Stimulated activated CD8-positive, alpha-beta memory T cell treated with anti-CD3 and anti-CD28 coated beads, Interleukin-2, amount 100 ng/mL, for 48 hours (primary cell): ENCODE measurements around the gene PLXNB1.

Experiments
- DNase-seq, 2 donors: peaks; one replicate each; pipeline ENCODE4 v3.0.0-alpha.2; 2020; ENCODE audit warnings: low read depth in 2 of 2

PLXNB1 gene

DNA sequence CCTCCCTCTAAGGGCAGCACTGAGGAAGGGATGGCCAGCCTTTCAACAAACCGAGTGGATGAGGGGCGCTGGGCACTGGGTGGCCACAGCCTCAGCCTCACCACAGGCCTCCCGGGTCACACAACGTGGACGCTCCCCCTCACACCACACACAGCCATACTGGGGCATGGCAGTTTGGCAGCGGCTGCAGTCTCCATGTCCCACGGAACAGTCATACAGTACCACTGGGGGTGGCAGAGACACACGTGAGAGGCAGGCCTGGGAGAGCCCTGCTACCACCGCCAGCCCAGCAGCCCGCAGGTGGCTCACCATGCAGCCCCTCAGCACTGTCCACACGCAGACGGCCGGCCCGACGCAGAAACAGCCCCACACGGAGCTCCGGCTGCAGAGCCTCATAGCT is 11.7 kb downstream of the PLXNB1 start:
- no peak for DNase-seq

DNA sequence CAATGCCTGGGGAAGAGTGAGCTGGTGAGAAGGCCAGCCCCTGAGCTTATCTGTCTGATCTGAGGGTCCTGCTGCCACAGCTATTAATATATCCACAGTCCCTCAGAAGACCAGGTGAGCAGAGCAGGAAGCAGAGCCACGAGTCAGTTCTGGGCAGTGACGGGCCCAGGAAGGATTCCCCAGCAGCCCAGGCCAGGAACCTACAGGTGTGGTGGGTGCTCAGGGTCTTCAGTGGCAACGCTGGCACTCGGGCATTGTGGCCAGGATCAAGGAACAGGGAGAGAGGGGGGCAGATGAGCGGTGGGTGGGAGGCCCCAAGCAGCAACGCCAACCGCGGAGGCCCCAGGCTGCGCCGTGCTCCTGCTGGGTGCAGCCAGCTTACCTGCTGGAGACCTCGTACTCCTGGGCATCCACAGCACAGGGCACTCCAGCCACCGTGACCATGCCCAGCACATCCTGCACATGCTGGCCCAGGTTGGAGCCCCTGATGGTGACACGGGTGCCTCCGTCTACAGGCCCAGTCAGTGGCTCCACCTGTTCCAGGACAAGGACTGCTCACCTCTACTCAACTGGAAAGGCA is 12.3 kb downstream of the PLXNB1 start:
- no peak for DNase-seq

DNA sequence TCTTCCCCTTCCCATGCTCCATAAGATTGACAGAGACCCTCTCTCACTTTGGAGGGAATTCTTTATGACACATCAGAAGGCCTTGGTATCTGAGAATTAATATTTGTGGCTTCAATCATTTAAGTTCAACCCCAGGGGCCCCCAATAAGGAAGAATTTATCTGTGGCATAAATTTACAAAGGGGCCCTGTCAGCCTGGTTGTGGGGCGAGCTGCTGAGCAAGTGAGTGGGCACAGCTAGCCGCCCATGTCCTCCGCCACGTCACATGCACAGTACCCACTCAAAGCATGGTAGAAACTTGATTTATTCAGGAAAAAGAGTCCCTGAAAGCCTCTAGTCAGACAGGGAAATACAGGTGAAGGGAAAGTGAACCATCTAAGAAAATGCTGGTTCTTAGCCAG is 13.3 kb downstream of the PLXNB1 start:
- DNase-seq: no peak

DNA sequence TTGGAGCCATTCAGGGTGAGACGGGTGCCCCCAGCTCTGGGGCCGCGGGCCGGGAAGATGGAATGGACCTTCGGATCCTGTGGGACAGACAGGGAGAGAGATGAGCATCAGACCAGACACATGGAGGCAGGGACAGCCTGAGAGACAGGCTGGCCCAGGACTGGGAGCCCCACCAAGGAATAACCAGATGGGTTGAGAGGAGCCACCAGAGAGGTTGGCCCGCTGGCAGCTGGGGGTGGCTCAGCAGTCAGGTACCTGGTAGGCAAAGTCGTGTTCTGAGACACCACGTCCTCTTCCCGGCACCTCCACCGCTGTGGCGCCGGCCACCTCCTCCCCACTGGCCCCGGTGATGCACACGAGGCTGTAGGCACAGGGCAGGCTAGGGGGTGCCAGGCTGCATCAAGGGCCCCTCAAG is 13.8 kb downstream of the PLXNB1 start:
- DNase-seq: no peak

DNA sequence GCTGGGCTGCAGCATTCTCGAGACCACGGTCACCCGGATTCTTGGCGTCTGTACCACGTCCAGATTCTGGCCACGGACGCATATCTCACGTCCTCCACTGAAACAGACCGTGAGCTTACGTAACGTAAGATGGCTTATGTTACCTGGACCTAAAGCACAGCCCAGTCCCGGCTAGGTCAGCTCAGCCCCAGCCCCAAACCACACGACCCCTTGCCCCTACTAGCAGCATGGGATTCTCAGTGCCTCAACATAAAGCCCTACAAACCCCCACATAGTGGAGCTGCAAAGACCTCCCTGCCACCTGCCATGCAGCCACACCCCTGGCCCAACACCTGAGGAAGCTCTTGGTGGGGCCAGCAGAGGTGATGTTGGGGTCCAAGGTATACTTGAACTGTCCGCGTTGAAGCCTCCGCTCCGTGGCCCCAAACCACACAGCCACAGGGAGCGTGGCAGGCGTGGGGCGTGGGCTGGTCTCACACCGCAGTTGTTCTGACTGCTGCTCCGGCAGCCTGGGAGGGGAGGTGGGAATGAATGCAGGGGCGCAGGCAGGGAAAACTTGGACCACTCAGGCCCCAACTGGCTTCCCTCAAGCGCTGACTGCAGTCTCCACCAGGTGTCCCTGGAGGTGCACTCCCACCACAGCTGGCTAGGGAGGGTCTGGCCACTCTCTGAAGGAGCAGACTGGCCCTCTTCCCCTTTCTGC is 14.5 kb downstream of the PLXNB1 start:
- DNase-seq: no peak

DNA sequence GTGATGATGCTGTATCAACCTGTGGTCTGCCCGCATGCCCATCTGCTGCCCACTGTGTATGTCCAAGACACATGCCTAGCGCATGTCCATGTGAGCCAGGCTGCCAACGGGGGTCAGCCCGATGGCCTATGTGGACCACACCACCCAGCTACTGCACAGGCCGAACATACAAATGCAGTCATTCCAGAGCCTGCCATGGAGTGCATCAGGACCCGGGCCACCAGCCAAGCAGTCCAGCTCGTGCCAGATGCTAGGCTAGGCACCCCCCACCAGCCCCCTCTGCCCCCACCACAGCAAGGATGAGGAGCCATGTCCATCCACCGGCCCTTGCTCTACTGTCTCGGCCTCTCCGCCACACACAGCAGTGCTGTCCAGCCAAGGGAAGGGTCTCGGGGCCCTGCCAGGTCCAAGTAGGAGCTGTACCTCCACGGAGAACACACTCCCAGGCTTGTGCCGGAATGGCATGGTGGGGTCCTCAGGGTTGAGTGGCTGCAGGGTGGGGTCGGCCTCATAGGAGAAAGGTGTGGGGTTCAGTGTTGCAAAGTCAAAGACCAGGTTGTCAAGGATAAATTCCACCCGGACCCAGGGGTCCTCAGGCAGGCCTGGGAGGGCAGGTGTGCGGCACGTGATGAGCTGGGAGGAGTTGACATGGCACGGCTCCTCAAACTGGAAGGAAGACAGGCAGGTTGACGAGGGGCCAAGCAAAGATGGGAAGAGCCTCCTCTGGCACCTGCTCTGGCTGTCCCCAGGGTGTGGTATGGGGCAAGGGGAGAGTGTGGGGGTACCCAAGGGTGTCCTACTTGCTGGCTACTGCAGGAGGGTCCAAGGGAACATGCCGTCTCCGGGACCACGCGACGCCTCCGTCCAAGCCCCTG is 15.3 kb downstream of the PLXNB1 start:
- no peak for DNase-seq

DNA sequence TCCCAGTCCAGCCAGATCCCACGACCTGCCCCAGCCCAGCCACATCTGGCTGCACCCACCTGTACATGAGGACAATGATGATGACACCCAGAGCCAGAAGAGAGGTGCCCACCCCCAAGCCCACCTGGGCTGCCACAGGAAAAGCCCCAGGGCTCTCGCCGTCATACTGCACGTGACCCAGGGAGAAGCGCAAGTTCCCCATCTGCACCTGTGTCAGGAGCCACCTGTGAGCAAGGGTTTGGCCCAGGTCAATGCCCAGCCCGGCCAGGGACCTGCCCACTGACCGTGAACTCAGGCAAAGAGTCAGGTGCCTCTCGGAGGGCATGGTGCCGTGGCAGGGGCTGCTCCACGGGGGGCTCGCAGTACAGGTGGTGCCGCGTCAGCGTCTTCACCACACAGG is 16.3 kb downstream of the PLXNB1 start:
- DNase-seq: no peak

DNA sequence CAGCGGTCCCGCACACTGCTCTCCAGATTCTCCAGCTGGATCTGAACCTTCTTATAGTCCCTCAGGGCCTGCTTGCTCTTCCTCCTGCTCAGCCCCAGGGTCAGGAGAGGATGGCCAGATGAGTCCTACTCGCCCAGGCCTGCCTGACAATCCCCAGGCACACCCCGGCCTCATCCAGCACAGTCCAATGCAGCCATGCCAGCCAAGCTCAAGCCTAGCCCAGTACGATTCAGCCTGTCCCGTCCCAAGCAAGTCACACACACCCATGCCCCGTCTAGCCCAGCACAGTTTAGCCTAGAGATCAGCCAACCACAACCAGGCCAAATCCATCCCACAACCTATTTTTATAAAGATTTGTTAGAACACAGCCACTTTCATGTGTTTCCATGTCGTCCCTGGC is 16.8 kb downstream of the PLXNB1 start:
- DNase-seq: no peak

DNA sequence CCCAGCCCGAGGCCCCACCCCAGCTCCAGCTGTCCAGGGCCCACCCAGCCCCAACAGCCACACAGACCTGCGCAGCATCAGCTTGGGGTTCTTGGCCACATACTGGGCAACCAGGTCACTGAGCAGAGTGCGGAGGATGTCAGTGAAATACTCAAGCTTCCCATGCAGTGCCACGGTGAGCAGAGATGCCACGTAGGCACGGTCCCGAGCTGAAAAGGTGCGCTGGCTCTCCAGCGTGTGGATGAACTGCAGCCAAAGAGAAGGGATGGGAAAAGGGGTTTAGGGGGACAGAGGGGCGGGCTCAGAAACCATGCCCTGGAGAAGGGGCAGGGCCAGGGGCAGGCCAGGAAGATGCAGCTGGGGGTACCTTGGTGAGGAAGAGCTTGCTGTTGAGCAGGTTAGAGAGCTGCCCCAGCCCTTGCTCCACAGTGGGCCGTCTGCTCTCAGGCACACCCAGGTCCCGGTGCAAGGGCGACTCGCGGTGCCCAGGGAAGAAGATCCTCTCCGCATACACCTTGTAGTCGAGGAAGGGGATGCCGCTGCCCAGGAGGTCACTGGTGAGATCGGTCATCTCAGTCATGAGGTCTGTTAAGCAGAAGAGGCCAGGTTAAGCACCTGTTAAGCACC is 17.4 kb downstream of the PLXNB1 start:
- DNase-seq: no peak

DNA sequence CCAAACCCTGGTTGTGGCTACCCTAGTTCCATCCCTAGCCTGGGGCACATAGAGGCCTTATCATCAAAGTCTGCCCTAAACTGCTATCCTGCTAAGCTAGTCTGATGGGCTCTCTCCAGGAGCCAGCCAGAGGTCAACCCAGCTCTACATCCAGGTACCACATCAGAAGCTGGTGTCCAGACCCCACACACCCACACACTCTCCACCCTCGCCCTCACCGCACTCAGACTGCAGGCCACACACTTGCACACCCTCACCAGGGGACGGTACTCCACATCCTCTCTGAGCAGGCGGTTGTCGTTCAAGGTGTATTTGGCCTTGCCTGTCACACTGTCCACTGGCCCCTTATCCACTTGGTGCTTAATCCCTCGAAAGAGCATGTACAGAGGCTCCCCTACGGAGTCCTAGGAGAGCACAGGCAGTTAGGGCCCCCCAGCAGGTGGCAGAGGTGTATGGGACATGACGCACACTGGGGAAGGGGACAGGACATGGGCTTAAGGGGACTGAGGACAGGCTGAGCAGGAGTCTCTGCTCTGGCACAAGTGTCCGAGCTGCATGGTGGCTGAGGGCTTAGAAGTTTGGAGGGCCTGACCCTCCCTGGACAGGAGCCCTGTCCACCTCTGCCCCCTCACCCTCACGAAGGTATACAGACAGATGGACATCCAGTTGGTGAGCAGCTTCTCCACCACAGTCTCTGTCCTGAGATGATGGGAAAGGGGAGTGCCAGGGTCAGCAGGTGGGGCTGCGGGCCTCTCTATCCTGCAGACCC is 18.1 kb downstream of the PLXNB1 start:
- DNase-seq: no peak

DNA sequence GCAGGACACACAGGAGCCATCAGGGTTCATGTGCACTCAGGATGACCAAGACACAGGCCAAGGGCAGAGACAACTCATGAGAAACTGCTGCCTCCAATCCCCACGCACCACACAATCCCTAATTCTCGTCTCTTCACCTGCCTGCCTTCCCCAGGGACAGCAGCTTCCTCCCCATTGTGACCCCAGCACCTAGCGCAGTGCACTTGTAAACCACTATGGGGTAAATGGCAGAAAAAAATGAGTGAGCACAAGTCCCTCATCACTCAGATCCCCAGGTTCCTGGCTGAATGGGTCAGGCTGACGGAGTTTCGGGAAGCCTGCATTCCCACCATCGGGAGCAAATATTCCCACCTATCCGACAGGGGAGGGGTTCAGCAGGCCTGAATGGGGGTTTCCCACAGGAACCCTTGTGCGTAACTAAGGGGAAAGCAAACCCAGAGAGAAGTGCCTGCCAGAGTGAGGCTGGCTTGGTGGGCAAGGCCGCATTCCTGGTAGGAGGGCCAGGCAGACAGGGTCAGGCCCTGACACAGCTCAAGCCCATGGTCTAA is 18.8 kb downstream of the PLXNB1 start:
- DNase-seq: no peak

DNA sequence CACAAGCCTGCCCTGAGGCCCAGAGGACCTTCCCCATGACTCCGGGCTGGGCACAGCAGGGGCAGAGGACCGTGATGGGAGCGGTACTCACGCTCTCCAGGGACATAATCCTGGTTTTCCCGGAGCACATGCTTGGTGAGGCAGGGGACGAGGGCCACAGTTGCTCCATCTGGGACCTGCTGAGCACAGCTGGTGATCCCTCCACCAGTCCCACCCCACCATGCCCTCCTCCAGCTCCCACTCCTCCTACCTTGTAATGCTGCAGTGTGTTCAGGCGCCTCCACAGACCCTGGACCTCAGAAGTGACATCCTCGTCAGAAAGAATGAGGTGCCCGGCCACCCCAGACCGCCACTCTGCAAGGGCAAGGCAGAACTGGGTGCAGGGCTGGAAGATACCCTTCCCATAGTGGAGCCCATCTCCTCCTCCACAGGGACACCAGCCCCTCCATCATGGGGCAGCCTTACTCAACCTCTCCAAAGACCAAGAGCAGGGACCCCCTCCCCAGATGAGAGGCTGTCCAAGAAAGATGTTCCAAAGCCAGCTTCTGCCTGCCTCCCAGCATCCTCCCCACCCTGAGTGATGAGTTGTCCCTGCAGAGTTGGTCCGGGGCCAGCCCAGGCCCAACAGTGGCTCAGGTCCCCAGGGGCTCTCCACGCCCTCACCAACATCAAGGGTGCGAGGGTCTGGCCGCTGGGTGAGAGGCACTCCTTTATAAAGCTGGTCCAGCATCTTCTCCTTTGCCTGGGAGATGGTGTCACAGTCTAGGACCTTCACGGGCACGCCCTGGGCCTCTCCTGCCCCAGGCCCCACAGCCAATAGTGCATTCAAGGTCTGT is 19.5 kb downstream of the PLXNB1 start:
- no peak for DNase-seq

DNA sequence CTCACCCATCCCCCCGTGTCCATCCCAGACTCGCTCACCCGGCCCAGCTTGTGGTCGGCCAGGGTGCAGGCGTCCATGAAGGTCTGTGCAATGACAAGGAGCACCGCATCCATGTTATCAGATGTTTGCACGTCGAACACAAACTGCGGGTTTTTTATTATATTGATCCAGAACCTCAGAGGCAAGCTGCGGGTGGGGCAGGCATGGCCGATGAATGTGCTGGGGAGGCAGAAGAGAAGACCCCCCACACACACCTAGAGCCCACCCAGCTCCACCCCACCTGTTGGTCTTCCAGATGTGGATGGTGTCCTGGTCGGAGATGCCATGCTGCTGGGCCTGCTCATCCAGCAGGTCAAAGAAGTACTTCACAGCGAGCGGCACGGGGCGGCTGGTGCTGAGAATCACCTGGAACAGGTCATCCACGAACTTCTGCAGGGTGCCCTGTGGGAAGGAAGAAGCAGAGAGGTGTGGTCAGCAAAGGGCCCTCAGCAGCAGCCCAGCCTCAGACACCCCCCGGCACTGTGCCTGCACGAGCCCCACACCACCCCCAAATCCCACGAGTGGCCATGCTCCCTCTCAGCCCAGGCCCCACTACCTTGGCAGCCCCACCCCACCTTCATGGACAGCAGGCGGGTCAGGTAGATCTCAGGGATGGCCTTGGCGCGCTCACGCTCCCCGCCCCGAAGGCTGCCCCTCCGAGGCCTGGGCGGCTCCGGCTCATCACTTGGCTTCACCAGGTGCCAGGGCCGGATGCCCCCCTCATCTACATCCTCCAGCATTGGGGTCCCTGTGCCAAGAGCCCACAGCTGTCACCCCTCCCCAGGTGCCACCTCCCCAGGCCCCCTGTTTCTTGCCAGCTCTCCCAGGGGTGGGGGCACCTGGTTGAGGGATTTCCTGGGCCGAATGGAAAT is 20.3 kb downstream of the PLXNB1 start:
- DNase-seq: no peak

DNA sequence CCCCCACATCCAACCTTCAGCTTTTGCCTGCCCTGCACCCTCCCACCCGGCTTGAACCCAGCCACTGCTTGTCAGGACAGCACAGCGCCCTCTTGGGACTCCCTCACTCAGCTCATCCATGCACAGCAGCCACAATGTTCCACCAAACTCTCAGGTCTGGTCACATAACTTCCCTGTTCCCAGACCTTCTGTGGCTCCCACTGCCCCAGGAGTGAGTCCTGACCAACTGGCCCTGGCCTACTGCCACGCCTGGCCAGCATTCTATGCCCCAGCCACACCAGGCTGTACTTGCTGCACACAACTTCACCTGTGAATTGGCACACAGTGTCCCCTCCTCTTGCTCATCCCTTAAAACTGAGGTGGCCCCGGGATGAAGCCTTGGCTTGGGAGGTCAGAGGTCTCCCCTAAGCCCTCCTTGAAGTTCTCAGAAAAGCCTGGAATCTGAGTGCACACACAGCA is 21.0 kb downstream of the PLXNB1 start:
- DNase-seq: no peak

DNA sequence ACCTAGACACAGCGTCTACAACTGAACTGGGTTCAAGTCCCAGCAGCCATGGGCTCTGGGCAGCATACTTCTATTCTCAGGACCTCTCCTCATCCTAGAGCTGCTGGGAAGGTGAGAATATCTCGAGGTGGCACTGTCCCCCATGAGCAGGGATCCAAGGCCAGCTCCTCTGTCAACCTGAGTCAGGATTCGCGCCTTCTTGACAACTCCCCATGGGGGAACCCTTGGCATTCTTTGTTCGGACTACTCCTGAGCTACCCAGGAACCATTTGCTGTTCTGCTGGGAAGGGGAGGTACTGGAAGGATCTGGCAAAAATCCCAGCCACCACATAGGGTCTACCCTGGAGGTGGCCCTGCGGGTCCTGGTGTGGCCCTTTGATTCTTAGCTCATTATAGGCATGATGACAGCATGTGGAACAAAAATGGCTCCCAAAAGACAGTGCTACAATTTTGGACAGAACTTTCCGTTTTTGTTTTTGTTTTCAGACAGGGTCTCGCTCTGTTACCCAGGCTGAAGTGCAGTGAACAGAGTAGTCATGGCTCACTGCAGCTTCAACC is 22.3 kb downstream of the PLXNB1 start:
- no peak for DNase-seq

DNA sequence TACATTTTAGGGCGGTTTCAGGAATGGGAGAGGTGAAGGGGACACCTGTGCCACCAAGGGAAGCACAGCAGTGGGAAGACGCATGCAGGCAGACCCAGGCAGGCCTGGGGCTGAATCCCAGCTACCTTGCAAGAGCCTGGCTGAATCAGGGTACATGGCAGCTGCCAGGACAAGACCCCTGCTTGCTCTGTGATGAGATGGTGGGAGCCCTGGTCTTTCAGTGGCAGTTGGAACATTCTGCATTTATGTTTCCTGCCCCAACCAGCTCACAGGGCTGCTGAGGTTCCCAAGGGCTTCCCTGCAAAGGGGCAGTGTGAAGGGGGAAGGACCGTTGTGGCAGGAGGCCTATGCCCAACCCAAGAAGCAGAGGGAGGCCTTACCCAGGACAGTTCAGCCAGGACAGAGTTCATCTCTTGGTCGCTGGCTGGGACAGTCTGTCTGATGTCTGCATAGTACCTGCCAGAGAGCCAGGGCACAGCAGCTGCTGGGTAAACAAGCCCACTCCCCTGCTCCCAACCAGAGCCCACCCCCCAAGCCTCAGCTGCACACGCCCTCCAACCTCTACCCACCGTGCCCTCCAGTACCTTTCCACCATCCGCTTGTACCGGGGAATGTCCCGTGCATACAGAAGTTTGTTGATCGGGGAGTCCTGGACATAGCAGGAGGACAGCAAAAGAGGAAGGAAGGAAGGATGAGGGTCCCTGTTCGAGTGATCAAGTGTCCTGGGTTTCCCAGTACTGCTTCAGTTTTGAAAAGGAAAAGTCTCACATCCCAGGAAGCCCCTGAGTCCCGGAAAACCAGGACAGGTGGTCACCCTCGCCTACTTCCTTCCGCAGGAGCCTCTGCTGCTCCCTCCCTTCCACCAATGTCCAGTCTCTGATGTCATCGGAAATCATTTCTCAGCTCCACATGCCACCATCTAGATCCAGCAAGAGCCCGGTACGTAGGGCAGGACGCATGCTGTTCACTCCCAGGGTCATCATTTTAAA is 23.1 kb downstream of the PLXNB1 start:
- no peak for DNase-seq

DNA sequence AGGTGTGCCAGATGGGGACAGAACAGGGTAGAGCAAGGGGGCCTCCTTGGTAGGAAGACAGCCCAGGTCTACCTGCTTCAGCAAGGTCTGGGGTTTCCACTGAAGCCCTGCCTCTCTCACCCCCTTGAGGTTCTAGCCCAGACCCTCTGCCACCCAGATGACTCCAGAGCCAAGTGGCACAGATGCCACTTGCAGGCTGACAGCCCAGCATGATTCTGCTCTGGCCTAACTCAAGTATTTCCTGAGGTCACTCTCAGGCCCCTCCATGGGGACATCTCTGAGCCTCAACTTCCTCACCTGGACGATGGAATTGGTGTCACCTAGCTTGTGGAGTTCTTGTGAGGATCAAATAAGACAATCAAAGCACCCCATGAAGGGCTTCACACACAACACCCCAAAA is 23.9 kb downstream of the PLXNB1 start:
- DNase-seq: no peak
